ENCODE results near the gene ZNF385C.

DNA sequence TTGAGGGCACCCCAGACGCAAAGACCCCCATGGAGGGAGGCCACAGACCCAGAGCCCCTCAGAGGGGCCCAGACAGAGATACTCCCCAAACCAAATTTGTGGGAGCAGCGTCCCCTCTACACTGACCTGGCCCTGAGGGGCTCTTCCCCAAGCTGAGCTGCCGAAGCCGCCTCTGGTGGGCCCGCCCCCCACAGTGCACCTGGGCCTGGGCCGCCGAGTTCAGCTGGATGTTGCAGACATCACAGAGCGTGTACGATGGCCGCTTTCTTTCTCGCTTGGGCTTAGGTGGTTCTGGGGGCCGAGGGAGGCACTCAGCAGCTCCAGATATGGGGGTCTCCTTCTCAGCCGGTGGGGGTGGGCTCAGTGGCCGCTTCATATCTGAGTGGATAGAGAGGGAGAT lies 35.6 kb downstream of the ZNF385C start:
- TF ChIP-seq, protein P1, sequence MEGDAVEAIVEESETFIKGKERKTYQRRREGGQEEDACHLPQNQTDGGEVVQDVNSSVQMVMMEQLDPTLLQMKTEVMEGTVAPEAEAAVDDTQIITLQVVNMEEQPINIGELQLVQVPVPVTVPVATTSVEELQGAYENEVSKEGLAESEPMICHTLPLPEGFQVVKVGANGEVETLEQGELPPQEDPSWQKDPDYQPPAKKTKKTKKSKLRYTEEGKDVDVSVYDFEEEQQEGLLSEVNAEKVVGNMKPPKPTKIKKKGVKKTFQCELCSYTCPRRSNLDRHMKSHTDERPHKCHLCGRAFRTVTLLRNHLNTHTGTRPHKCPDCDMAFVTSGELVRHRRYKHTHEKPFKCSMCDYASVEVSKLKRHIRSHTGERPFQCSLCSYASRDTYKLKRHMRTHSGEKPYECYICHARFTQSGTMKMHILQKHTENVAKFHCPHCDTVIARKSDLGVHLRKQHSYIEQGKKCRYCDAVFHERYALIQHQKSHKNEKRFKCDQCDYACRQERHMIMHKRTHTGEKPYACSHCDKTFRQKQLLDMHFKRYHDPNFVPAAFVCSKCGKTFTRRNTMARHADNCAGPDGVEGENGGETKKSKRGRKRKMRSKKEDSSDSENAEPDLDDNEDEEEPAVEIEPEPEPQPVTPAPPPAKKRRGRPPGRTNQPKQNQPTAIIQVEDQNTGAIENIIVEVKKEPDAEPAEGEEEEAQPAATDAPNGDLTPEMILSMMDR (IDR thresholded peaks at IDR 0.05; ENCODE audit: low read depth, low read length, missing input control) = no peak
- TF ChIP-seq, protein P2, sequence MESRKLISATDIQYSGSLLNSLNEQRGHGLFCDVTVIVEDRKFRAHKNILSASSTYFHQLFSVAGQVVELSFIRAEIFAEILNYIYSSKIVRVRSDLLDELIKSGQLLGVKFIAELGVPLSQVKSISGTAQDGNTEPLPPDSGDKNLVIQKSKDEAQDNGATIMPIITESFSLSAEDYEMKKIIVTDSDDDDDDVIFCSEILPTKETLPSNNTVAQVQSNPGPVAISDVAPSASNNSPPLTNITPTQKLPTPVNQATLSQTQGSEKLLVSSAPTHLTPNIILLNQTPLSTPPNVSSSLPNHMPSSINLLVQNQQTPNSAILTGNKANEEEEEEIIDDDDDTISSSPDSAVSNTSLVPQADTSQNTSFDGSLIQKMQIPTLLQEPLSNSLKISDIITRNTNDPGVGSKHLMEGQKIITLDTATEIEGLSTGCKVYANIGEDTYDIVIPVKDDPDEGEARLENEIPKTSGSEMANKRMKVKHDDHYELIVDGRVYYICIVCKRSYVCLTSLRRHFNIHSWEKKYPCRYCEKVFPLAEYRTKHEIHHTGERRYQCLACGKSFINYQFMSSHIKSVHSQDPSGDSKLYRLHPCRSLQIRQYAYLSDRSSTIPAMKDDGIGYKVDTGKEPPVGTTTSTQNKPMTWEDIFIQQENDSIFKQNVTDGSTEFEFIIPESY (IDR thresholded peaks at IDR 0.05) = no peak
- TF ChIP-seq, protein P3, sequence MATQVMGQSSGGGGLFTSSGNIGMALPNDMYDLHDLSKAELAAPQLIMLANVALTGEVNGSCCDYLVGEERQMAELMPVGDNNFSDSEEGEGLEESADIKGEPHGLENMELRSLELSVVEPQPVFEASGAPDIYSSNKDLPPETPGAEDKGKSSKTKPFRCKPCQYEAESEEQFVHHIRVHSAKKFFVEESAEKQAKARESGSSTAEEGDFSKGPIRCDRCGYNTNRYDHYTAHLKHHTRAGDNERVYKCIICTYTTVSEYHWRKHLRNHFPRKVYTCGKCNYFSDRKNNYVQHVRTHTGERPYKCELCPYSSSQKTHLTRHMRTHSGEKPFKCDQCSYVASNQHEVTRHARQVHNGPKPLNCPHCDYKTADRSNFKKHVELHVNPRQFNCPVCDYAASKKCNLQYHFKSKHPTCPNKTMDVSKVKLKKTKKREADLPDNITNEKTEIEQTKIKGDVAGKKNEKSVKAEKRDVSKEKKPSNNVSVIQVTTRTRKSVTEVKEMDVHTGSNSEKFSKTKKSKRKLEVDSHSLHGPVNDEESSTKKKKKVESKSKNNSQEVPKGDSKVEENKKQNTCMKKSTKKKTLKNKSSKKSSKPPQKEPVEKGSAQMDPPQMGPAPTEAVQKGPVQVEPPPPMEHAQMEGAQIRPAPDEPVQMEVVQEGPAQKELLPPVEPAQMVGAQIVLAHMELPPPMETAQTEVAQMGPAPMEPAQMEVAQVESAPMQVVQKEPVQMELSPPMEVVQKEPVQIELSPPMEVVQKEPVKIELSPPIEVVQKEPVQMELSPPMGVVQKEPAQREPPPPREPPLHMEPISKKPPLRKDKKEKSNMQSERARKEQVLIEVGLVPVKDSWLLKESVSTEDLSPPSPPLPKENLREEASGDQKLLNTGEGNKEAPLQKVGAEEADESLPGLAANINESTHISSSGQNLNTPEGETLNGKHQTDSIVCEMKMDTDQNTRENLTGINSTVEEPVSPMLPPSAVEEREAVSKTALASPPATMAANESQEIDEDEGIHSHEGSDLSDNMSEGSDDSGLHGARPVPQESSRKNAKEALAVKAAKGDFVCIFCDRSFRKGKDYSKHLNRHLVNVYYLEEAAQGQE (IDR thresholded peaks at IDR 0.05) = no peak
- TF ChIP-seq JUND (IDR thresholded peaks at IDR 0.05) (no peak), SP1 (IDR thresholded peaks at IDR 0.05) (no peak), HNF4G (IDR thresholded peaks at IDR 0.05) (no peak), NR2F2 (IDR thresholded peaks at IDR 0.05) (no peak), HNF4A (conservative IDR thresholded peaks at IDR 0.05) (no peak)
- TF ChIP-seq, protein P4, sequence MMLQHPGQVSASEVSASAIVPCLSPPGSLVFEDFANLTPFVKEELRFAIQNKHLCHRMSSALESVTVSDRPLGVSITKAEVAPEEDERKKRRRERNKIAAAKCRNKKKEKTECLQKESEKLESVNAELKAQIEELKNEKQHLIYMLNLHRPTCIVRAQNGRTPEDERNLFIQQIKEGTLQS (IDR thresholded peaks at IDR 0.05) = no peak
- TF ChIP-seq, protein P5, sequence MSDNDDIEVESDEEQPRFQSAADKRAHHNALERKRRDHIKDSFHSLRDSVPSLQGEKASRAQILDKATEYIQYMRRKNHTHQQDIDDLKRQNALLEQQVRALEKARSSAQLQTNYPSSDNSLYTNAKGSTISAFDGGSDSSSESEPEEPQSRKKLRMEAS (IDR thresholded peaks at IDR 0.05) = no peak
